ENCODE measurements around the gene FPGT.
"Not testable (repeated sequence)": the region's sequence is repeated elsewhere in the genome, so short reads cannot be mapped to it uniquely, and the experiment has no call there.

FPGT gene

DNA sequence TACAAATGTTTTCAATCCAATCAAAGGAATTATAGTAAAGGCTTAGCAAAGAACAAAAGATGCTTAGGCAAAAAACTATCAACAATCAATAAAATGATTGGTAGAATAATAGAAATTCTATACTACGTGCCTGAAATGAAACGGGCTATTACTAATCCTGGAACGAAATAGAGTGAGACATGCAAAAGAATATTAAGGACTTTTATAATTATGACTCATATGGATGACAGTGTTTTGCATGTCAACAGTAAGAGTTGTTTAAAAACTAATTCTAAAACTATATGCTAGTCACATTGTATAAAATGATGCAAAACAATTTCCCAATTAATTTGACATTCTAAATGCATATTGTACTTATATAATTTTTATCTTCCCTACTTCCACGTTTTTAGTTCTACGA is 35.7 kb upstream of the FPGT start:
- no peak overlapping the region for H3K27ac ChIP-seq (ENCODE audit: low read depth, low read length, poor library complexity, severe bottlenecking)
- no peaks in the 10 kb centered on the region for H4K20me1 ChIP-seq (ENCODE audit: insufficient read depth, low read length)
- H3K9ac ChIP-seq (ENCODE audit: low read length) = no peak overlapping the region
- H3K4me2 ChIP-seq (ENCODE audit: low read length) = no peak overlapping the region
- no peaks in the 10 kb centered on the region for H3K9me2 ChIP-seq (ENCODE audit: low read depth, low read length)
- no peak for TF ChIP-seq EZH2 (IDR thresholded peaks at IDR 0.05; ENCODE audit: borderline replicate concordance, low read length)
- TF ChIP-seq, protein P1, sequence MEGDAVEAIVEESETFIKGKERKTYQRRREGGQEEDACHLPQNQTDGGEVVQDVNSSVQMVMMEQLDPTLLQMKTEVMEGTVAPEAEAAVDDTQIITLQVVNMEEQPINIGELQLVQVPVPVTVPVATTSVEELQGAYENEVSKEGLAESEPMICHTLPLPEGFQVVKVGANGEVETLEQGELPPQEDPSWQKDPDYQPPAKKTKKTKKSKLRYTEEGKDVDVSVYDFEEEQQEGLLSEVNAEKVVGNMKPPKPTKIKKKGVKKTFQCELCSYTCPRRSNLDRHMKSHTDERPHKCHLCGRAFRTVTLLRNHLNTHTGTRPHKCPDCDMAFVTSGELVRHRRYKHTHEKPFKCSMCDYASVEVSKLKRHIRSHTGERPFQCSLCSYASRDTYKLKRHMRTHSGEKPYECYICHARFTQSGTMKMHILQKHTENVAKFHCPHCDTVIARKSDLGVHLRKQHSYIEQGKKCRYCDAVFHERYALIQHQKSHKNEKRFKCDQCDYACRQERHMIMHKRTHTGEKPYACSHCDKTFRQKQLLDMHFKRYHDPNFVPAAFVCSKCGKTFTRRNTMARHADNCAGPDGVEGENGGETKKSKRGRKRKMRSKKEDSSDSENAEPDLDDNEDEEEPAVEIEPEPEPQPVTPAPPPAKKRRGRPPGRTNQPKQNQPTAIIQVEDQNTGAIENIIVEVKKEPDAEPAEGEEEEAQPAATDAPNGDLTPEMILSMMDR (IDR thresholded peaks at IDR 0.05; ENCODE audit: low read length) = no peak
- no peaks in the 10 kb centered on the region for H3K79me2 ChIP-seq (ENCODE audit: insufficient read depth, low read length)
- H3K36me3 ChIP-seq (ENCODE audit: insufficient read depth, low read length) = no peaks in the 10 kb centered on the region
- H3F3A ChIP-seq (ENCODE audit: insufficient read depth, low read length) = no peaks in the 10 kb centered on the region
- no peak overlapping the region for H3K4me3 ChIP-seq (ENCODE audit: low read depth, low read length, poor library complexity, severe bottlenecking)
- H3K4me1 ChIP-seq (ENCODE audit: insufficient read depth, low read length, severe bottlenecking) = no peaks in the 10 kb centered on the region
- H2AFZ ChIP-seq (ENCODE audit: low read length) = no peak overlapping the region
- H3K9me3 ChIP-seq (ENCODE audit: low read length) = no peaks in the 10 kb centered on the region
- H3K27me3 ChIP-seq (ENCODE audit: insufficient read depth, low read length) = no peaks in the 10 kb centered on the region

DNA sequence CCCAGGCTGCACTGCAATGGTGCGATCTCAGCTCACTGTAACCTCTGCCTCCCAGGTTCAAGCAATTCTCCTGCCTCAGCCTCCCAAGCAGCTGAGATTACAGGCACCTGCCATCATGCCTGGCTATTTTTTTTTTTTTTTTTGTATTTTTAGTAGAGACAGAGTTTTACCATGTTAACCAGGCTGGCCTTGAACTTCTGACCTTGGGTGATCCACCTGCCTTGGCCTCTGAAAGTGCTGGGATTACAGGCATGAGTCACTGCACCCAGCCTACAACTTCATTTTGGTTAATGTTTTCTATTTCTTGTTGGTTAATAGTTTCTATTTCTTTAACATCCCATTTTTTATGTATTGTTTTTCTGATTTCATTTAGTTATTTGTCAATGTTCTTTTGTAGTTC is 23.6 kb upstream of the FPGT start:
- H3K4me2 ChIP-seq (ENCODE audit: low read length); H3K9ac ChIP-seq (ENCODE audit: low read length); H3K27me3 ChIP-seq (ENCODE audit: insufficient read depth, low read length); H2AFZ ChIP-seq (ENCODE audit: low read length); H3K9me2 ChIP-seq (ENCODE audit: low read depth, low read length); H3K79me2 ChIP-seq (ENCODE audit: insufficient read depth, low read length); H3K27ac ChIP-seq (ENCODE audit: low read depth, low read length, poor library complexity, severe bottlenecking); H3F3A ChIP-seq (ENCODE audit: insufficient read depth, low read length); H3K4me1 ChIP-seq (ENCODE audit: insufficient read depth, low read length, severe bottlenecking); H4K20me1 ChIP-seq (ENCODE audit: insufficient read depth, low read length); H3K9me3 ChIP-seq (ENCODE audit: low read length); H3K4me3 ChIP-seq (ENCODE audit: low read depth, low read length, poor library complexity, severe bottlenecking); H3K36me3 ChIP-seq (ENCODE audit: insufficient read depth, low read length): not testable (repeated sequence)

- Histone ChIP-seq H3K27me3 (ENCODE audit: insufficient read depth, low read length) (no peaks in the 10 kb centered on the region), H3K4me1 (ENCODE audit: insufficient read depth, low read length, severe bottlenecking) (no peaks in the 10 kb centered on the region), H3K79me2 (ENCODE audit: insufficient read depth, low read length) (no peaks in the 10 kb centered on the region), H3K9ac (ENCODE audit: low read length) (no peak overlapping the region), H3K36me3 (ENCODE audit: insufficient read depth, low read length) (no peaks in the 10 kb centered on the region), H3F3A (ENCODE audit: insufficient read depth, low read length) (no peaks in the 10 kb centered on the region), H3K27ac (ENCODE audit: low read depth, low read length, poor library complexity, severe bottlenecking) (no peak overlapping the region), H3K9me3 (ENCODE audit: low read length) (no peaks in the 10 kb centered on the region), H4K20me1 (ENCODE audit: insufficient read depth, low read length) (no peaks in the 10 kb centered on the region), H2AFZ (ENCODE audit: low read length) (no peak overlapping the region), H3K9me2 (ENCODE audit: low read depth, low read length) (no peaks in the 10 kb centered on the region), H3K4me3 (ENCODE audit: low read depth, low read length, poor library complexity, severe bottlenecking) (no peak overlapping the region), H3K4me2 (ENCODE audit: low read length) (no peak overlapping the region)
- TF ChIP-seq, protein P1 (IDR thresholded peaks at IDR 0.05; ENCODE audit: low read length) = no peak
- TF ChIP-seq EZH2 (IDR thresholded peaks at IDR 0.05; ENCODE audit: borderline replicate concordance, low read length) = no peak
Observed at GRCh38 chr1:74180490-74180889, 17.6 kb upstream of the FPGT start.

DNA sequence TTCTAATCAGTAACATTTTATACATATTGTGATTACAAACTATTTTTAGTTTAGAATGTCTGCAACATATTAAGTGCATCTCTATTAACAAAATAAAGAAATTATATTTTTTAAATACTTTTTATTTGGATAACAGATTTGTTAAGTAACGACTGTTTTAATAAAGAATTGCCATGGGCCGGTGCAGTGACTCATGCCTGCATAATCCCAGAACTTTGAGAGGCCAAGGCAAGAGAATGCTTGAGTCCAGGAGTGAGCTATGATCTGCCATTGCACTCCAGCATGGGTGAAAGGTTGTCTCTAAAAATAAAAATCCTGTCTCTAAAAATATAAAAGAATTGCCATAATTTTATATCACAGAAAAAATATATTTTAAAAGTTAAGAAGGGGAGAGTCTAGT is 4.1 kb upstream of the FPGT start:
- H3K9me3 ChIP-seq (ENCODE audit: low read length) = no peaks in the 10 kb centered on the region
- no peaks in the 10 kb centered on the region for H3K36me3 ChIP-seq (ENCODE audit: insufficient read depth, low read length)
- no peak for TF ChIP-seq EZH2 (IDR thresholded peaks at IDR 0.05; ENCODE audit: borderline replicate concordance, low read length)
- TF ChIP-seq, protein P1 (IDR thresholded peaks at IDR 0.05; ENCODE audit: low read length) = no peak
- H3F3A ChIP-seq (ENCODE audit: insufficient read depth, low read length) = no peaks in the 10 kb centered on the region
- H3K27ac ChIP-seq (ENCODE audit: low read depth, low read length, poor library complexity, severe bottlenecking) = no peak overlapping the region
- peaks cover 12% of the 10 kb centered on the region for H3K4me1 ChIP-seq (ENCODE audit: insufficient read depth, low read length, severe bottlenecking)
- no peak overlapping the region for H3K4me2 ChIP-seq (ENCODE audit: low read length)
- H3K79me2 ChIP-seq (ENCODE audit: insufficient read depth, low read length) = no peaks in the 10 kb centered on the region
- no peaks in the 10 kb centered on the region for H3K9me2 ChIP-seq (ENCODE audit: low read depth, low read length)
- no peaks in the 10 kb centered on the region for H4K20me1 ChIP-seq (ENCODE audit: insufficient read depth, low read length)
- no peak overlapping the region for H3K9ac ChIP-seq (ENCODE audit: low read length)
- no peaks in the 10 kb centered on the region for H3K27me3 ChIP-seq (ENCODE audit: insufficient read depth, low read length)
- no peak overlapping the region for H3K4me3 ChIP-seq (ENCODE audit: low read depth, low read length, poor library complexity, severe bottlenecking)
- no peak overlapping the region for H2AFZ ChIP-seq (ENCODE audit: low read length)

Data from OCI-LY1 (cell line).